ENCODE results near the gene RPS24. TPM values are rescaled to one million over a fixed set of nuclear protein-coding genes. Genes with fewer than 3 reads are reported as not detected.

Gene RPS24
- total RNA-seq, 4 donors from 2014 or later, result 1,283 to 2,770 (median 2,221) TPM

DNA sequence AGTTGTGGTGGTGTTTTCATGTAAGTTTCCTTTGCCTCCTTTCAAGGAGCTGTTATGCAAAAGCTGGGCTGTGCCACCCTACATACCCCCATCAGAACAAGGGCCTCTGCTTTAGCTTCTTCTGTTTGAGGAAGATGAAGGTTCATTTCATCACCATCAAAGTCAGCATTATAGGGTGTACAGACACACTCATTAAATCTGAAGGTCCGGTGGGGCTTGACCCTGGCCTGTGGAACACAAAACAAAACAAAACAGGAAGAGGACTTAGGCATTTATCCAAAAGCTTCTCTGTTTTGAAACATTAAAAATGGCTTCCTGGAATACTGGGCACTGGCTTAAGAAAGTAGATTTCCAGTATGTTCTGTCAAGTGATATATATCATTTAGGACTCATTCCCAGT lies 20.1 kb upstream of the RPS24 start:
- Histone ChIP-seq H3K27ac (replicated peaks in 1 of 4) (no peak overlapping the region), H3K9me3 (no peaks in the 10 kb centered on the region), H3K36me3 (peaks cover 91 to 100% (median 97%) of the 10 kb centered on the region in 4 donors), H3K4me3 (no peak overlapping the region), H3K27me3 (no peaks in the 10 kb centered on the region), H3K4me1 (no peaks in the 10 kb centered on the region)
- TF ChIP-seq, protein P1, sequence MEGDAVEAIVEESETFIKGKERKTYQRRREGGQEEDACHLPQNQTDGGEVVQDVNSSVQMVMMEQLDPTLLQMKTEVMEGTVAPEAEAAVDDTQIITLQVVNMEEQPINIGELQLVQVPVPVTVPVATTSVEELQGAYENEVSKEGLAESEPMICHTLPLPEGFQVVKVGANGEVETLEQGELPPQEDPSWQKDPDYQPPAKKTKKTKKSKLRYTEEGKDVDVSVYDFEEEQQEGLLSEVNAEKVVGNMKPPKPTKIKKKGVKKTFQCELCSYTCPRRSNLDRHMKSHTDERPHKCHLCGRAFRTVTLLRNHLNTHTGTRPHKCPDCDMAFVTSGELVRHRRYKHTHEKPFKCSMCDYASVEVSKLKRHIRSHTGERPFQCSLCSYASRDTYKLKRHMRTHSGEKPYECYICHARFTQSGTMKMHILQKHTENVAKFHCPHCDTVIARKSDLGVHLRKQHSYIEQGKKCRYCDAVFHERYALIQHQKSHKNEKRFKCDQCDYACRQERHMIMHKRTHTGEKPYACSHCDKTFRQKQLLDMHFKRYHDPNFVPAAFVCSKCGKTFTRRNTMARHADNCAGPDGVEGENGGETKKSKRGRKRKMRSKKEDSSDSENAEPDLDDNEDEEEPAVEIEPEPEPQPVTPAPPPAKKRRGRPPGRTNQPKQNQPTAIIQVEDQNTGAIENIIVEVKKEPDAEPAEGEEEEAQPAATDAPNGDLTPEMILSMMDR (IDR thresholded peaks at IDR 0.05), result no peak
- TF ChIP-seq POLR2AphosphoS5 (IDR thresholded peaks at IDR 0.05) (no peak), POLR2A (IDR thresholded peaks at IDR 0.05; ENCODE audit: low read depth) (no peak), EP300 (IDR thresholded peaks at IDR 0.05) (no peak)
- DNase-seq (ENCODE audit: extremely low spot score), result no peak
- 72% methylated on average over 1 of the region's 1 CpG for WGBS
- intact Hi-C loops (cut with DNase I), result no loop called here

DNA sequence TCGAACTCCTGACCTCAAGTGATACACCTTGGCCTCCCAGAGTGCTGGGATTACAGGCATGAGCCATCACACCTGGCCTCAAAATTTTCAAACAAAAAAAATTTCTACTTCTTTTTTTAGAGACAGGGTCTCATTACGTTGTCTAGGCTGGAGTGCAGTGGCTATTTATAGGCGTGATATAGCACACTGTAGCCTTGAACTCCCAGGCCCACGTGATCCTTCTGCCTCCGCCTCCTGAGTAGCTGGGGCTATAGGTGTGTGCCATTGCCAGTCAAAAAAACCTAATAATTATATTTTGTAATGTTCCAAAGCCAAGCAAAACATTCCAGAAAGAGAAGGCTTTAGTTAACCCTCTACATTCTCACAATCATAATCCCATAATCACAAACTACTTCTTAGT lies 18.1 kb upstream of the RPS24 start:
- TF ChIP-seq POLR2AphosphoS5 (IDR thresholded peaks at IDR 0.05) (no peak), POLR2A (IDR thresholded peaks at IDR 0.05; ENCODE audit: low read depth) (no peak), EP300 (IDR thresholded peaks at IDR 0.05) (no peak)
- TF ChIP-seq, protein P1 (IDR thresholded peaks at IDR 0.05), result no peak
- WGBS, result 80% methylated on average over 5 of the region's 5 CpGs
- H3K4me3 ChIP-seq, result no peak overlapping the region
- H3K27me3 ChIP-seq, result no peaks in the 10 kb centered on the region
- H3K36me3 ChIP-seq, result peaks cover 89 to 100% (median 99%) of the 10 kb centered on the region in 4 donors
- no peak for DNase-seq (ENCODE audit: extremely low spot score)
- H3K4me1 ChIP-seq, result no peaks in the 10 kb centered on the region
- H3K27ac ChIP-seq (replicated peaks in 1 of 4), result no peak overlapping the region
- no peaks in the 10 kb centered on the region for H3K9me3 ChIP-seq
- intact Hi-C loops (cut with DNase I), result no loop called here

DNA sequence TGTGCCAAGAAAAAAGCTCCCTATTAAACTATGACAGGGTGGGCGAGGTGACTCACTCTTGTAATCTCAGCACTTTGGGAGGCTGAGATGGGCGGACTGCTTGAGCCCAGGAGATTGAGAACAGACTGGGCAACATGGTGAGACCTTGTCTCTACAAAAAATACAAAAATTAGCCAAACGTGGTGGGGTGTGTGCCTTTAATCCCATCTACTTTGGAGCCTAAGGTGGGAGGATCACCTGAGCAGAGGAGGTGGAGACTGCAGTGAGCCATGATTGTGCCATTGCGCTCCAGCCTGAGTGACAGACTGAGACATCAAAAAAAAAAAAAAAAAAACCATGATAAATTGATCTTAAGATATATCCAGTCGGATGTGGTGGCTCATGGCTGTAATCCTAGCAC lies 15.8 kb upstream of the RPS24 start:
- intact Hi-C loops (cut with DNase I), result no loop called here
- DNase-seq (ENCODE audit: extremely low spot score), result no peak
- Histone ChIP-seq H3K27ac (replicated peaks in 1 of 4) (no peak overlapping the region), H3K27me3 (no peaks in the 10 kb centered on the region), H3K4me3 (no peak overlapping the region), H3K36me3 (peaks cover 88 to 100% (median 99%) of the 10 kb centered on the region in 4 donors), H3K9me3 (no peaks in the 10 kb centered on the region), H3K4me1 (no peaks in the 10 kb centered on the region)
- 81% methylated on average over 5 of the region's 5 CpGs for WGBS
- TF ChIP-seq POLR2A (IDR thresholded peaks at IDR 0.05; ENCODE audit: low read depth), result no peak
- TF ChIP-seq EP300 (IDR thresholded peaks at IDR 0.05), result no peak
- TF ChIP-seq POLR2AphosphoS5 (IDR thresholded peaks at IDR 0.05), result no peak
- TF ChIP-seq, protein P1 (IDR thresholded peaks at IDR 0.05), result no peak

DNA sequence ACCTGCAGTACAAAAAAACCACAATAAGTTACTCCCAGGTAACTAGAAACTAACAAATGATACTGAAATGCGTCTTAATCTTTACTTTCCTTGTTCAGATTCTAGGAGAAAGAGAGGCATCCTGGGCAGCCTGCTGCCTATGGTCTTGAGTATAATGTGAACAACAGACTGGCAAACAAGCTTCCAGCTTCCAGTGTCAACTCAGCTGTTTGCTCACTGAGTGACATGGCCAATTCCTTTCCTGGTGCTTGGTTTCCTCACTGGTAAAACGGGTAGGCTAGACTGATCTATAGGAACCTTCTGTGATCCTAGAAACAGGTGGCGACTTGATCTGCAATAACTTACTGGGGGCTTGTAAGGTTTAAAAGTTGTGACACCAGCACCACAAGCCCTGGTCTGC lies 14.4 kb upstream of the RPS24 start:
- WGBS, result 76% methylated on average over 3 of the region's 3 CpGs

More for the DNA sequence above, 14.4 kb upstream of the RPS24 start:
- Histone ChIP-seq H3K4me3 (no peak overlapping the region), H3K36me3 (peaks cover 91 to 100% (median 100%) of the 10 kb centered on the region in 4 donors), H3K27ac (replicated peaks in 1 of 4) (no peak overlapping the region), H3K4me1 (no peaks in the 10 kb centered on the region), H3K9me3 (no peaks in the 10 kb centered on the region), H3K27me3 (no peaks in the 10 kb centered on the region)
- intact Hi-C loops (cut with DNase I), result no loop called here
- DNase-seq (ENCODE audit: extremely low spot score), result no peak
- TF ChIP-seq POLR2A (IDR thresholded peaks at IDR 0.05; ENCODE audit: low read depth) (no peak), EP300 (IDR thresholded peaks at IDR 0.05) (no peak), POLR2AphosphoS5 (IDR thresholded peaks at IDR 0.05) (no peak)
- TF ChIP-seq, protein P1 (IDR thresholded peaks at IDR 0.05), result no peak
